IgD-negative memory B cell (primary cell): ENCODE measurements around the gene TMEM141. TPM values are rescaled to one million over a fixed set of nuclear protein-coding genes. Genes with fewer than 3 reads are reported as not detected.
"Not testable (repeated sequence)": the region's sequence is repeated elsewhere in the genome, so short reads cannot be mapped to it uniquely, and the experiment has no call there.

Source experiments
- H3K27ac Mint-ChIP-seq, 3 donors: one replicate each; pipeline ENCODE4 v1.8.0; 2020 to 2022; ENCODE audit warnings: mild to moderate bottlenecking in 3 of 3, mixed read lengths in 3 of 3, moderate library complexity in 1 of 3
- H3K27me3 Mint-ChIP-seq: one replicate; pipeline ENCODE4 v1.8.0; 2021; ENCODE audit warnings: mixed read lengths
- H3K36me3 Mint-ChIP-seq: one replicate; pipeline ENCODE4 v1.8.0; 2020; ENCODE audit warnings: mild to moderate bottlenecking, mixed read lengths
- H3K4me1 Mint-ChIP-seq, 3 donors: one replicate each; pipeline ENCODE4 v1.8.0; 2020 to 2022; ENCODE audit warnings: mixed read lengths in 3 of 3, mild to moderate bottlenecking in 1 of 3
- H3K4me3 Mint-ChIP-seq, 4 donors: one replicate each; pipeline ENCODE4 v1.8.0; 2020 to 2022; ENCODE audit warnings: mild to moderate bottlenecking in 4 of 4, mixed read lengths in 4 of 4, moderate library complexity in 3 of 4
- H3K9me3 Mint-ChIP-seq, 3 donors: one replicate each; pipeline ENCODE4 v1.8.0; 2020 to 2021; ENCODE audit warnings: mixed read lengths in 3 of 3, mild to moderate bottlenecking in 1 of 3
- polyA plus RNA-seq: library from polyadenylated mRNA; unstranded; fragments of 300-500 nt; fragmentation: Illumina TruSeq; gene quantifications from one replicate; pipeline ENCODE4 v1.2.3, GENCODE V29; 2021

TMEM141 gene
- polyA plus RNA-seq, 1 donor from 2014 or later, result 45.9 TPM

- no peak overlapping the region for H3K27ac Mint-ChIP-seq
Observed at GRCh38 chr9:136832581-136832980, 41.4 kb downstream of the TMEM141 start.

GRCh38 chr9:136833381-136834048, 42.4 kb downstream of the TMEM141 start:
- H3K9me3 Mint-ChIP-seq, H3K4me3 Mint-ChIP-seq, H3K4me1 Mint-ChIP-seq, H3K36me3 Mint-ChIP-seq, H3K27me3 Mint-ChIP-seq: not testable (repeated sequence)
- H3K27ac Mint-ChIP-seq, result peak overlapping the region in 1 of 3 donors; percentile 39

More at GRCh38 chr9:136832581-136832980, 41.4 kb downstream of the TMEM141 start:
- no peaks in the 10 kb centered on the region for H3K36me3 Mint-ChIP-seq
- no peaks in the 10 kb centered on the region for H3K9me3 Mint-ChIP-seq
- H3K4me3 Mint-ChIP-seq, result no peak overlapping the region
- no peaks in the 10 kb centered on the region for H3K27me3 Mint-ChIP-seq
- no peaks in the 10 kb centered on the region for H3K4me1 Mint-ChIP-seq

GRCh38 chr9:136835162-136835931, 44.2 kb downstream of the TMEM141 start:
- no peaks in the 10 kb centered on the region for H3K9me3 Mint-ChIP-seq
- H3K4me1 Mint-ChIP-seq, result no peaks in the 10 kb centered on the region
- no peaks in the 10 kb centered on the region for H3K36me3 Mint-ChIP-seq
- no peaks in the 10 kb centered on the region for H3K27me3 Mint-ChIP-seq
- no peak overlapping the region for H3K4me3 Mint-ChIP-seq
- H3K27ac Mint-ChIP-seq, result no peak overlapping the region

- Mint-ChIP-seq H3K4me1 (no peaks in the 10 kb centered on the region), H3K27ac (no peak overlapping the region), H3K27me3 (no peaks in the 10 kb centered on the region), H3K9me3 (no peaks in the 10 kb centered on the region), H3K36me3 (no peaks in the 10 kb centered on the region), H3K4me3 (no peak overlapping the region)
Observed at GRCh38 chr9:136835932-136836904, 45.1 kb downstream of the TMEM141 start.

GRCh38 chr9:136837146-136837855, 46.2 kb downstream of the TMEM141 start:
- no peak overlapping the region for H3K27ac Mint-ChIP-seq
- peaks cover 0 to 3% (median 2%) of the 10 kb centered on the region in 3 donors for H3K4me1 Mint-ChIP-seq
- H3K27me3 Mint-ChIP-seq, result no peaks in the 10 kb centered on the region
- no peak overlapping the region for H3K4me3 Mint-ChIP-seq
- H3K36me3 Mint-ChIP-seq, result no peaks in the 10 kb centered on the region
- H3K9me3 Mint-ChIP-seq, result no peaks in the 10 kb centered on the region

GRCh38 chr9:136837856-136838277, 46.7 kb downstream of the TMEM141 start:
- H3K9me3 Mint-ChIP-seq, H3K27me3 Mint-ChIP-seq, H3K36me3 Mint-ChIP-seq, H3K27ac Mint-ChIP-seq, H3K4me1 Mint-ChIP-seq, H3K4me3 Mint-ChIP-seq: not testable (repeated sequence)

GRCh38 chr9:136838314-136839228, 47.4 kb downstream of the TMEM141 start:
- Mint-ChIP-seq H3K27me3 (peaks cover 2% of the 10 kb centered on the region), H3K36me3 (no peaks in the 10 kb centered on the region), H3K27ac (no peak overlapping the region), H3K9me3 (no peaks in the 10 kb centered on the region), H3K4me1 (peaks cover 2 to 4% (median 3%) of the 10 kb centered on the region in 3 donors), H3K4me3 (peak overlapping the region in 1 of 4 donors; percentile 75)

GRCh38 chr9:136839229-136840139, 48.3 kb downstream of the TMEM141 start:
- H3K36me3 Mint-ChIP-seq, result no peaks in the 10 kb centered on the region
- H3K27ac Mint-ChIP-seq, result peak overlapping the region in 2 of 3 donors; percentile 25 to 68
- H3K4me1 Mint-ChIP-seq, result peaks cover 3 to 5% (median 4%) of the 10 kb centered on the region in 3 donors
- peak overlapping the region in 1 of 4 donors; percentile 35 for H3K4me3 Mint-ChIP-seq
- H3K27me3 Mint-ChIP-seq, result peaks cover 4% of the 10 kb centered on the region
- no peaks in the 10 kb centered on the region for H3K9me3 Mint-ChIP-seq

- H3K9me3 Mint-ChIP-seq, result no peaks in the 10 kb centered on the region
- H3K4me1 Mint-ChIP-seq, result peaks cover 3 to 5% (median 4%) of the 10 kb centered on the region in 3 donors
- H3K27ac Mint-ChIP-seq, result peak overlapping the region in 1 of 3 donors; percentile 68
- H3K27me3 Mint-ChIP-seq, result peaks cover 4% of the 10 kb centered on the region
- H3K36me3 Mint-ChIP-seq, result no peaks in the 10 kb centered on the region
- peak overlapping the region in 2 of 4 donors; percentile 35 to 83 for H3K4me3 Mint-ChIP-seq
Observed at GRCh38 chr9:136840140-136840876, 49.2 kb downstream of the TMEM141 start.

- Mint-ChIP-seq H3K27me3 (peaks cover 4% of the 10 kb centered on the region), H3K36me3 (no peaks in the 10 kb centered on the region), H3K4me3 (peak overlapping the region in 1 of 4 donors; percentile 89), H3K9me3 (no peaks in the 10 kb centered on the region), H3K4me1 (peaks cover 3 to 5% (median 4%) of the 10 kb centered on the region in 3 donors), H3K27ac (peak overlapping the region in 1 of 3 donors; percentile 90)
Observed at GRCh38 chr9:136840877-136841645, 49.9 kb downstream of the TMEM141 start.

- H3K4me1 Mint-ChIP-seq, H3K36me3 Mint-ChIP-seq, H3K9me3 Mint-ChIP-seq, H3K27me3 Mint-ChIP-seq: not testable (repeated sequence)
- H3K4me3 Mint-ChIP-seq, result peak overlapping the region; percentile 87 to 96 (median 92)
- peak overlapping the region; percentile 86 to 95 (median 90) for H3K27ac Mint-ChIP-seq
Observed at GRCh38 chr9:136841646-136842379, 50.7 kb downstream of the TMEM141 start.
